HepG2 (cell line): ENCODE results near the gene DELE1. TPM values are rescaled to one million over a fixed set of nuclear protein-coding genes. Genes with fewer than 3 reads are reported as not detected.

Experiments
- GTF2F1 ChIP-seq: fragments of 150-350 bp; IDR thresholded peaks from 2 replicates; pipeline ENCODE4 v1.6.1; 2014; ENCODE audit warnings: low read length
- HNRNPLL ChIP-seq: fragments of 200-400 bp; formaldehyde crosslinking; IDR thresholded peaks from 2 replicates; pipeline ENCODE4 v1.6.1; 2017; ENCODE audit warnings: mild to moderate bottlenecking, low read depth, low read length; ENCODE audit not compliant: poor library complexity, severe bottlenecking
- HOXA7 ChIP-seq: sonication (generic); formaldehyde crosslinking; IDR thresholded peaks from 2 replicates; pipeline ENCODE4 v1.8.1; 2022; ENCODE audit warnings: mild to moderate bottlenecking, missing genetic modification reagents, moderate library complexity
- KLF16 ChIP-seq, 2 experiments: sonication (generic) in 1 of 2; formaldehyde crosslinking in 1 of 2; IDR thresholded peaks; 2 replicates each; pipeline versions ENCODE4 v1.6.1 to v1.8.0; 2016 to 2023; ENCODE audit warnings: missing genetic modification reagents in 2 of 2, missing compliant biosample characterization in 1 of 2
- ZBTB3 ChIP-seq: sonication (generic); formaldehyde crosslinking; IDR thresholded peaks from 2 replicates; pipeline ENCODE4 v1.4.0; 2020; ENCODE audit warnings: low read depth, mild to moderate bottlenecking, moderate library complexity, missing genetic modification reagents, borderline replicate concordance
- ZNF292 ChIP-seq: sonication (generic); formaldehyde crosslinking; IDR thresholded peaks from 2 replicates; pipeline ENCODE4 v1.8.1; 2022; ENCODE audit warnings: mild to moderate bottlenecking, low read depth, missing genetic modification reagents, borderline replicate concordance
- ZNF296 ChIP-seq: sonication (generic); formaldehyde crosslinking; conservative IDR thresholded peaks from 2 replicates; pipeline ENCODE4 v1.5.0; 2020; ENCODE audit warnings: mild to moderate bottlenecking, missing genetic modification reagents
- ZNF577 ChIP-seq: sonication (generic); formaldehyde crosslinking; IDR thresholded peaks from 2 replicates; pipeline ENCODE4 v1.4.0; 2020; ENCODE audit warnings: mild to moderate bottlenecking, low read depth, missing genetic modification reagents, borderline replicate concordance
- ZNF672 ChIP-seq: sonication (generic); formaldehyde crosslinking; IDR thresholded peaks from 2 replicates; pipeline ENCODE4 v1.8.1; 2022; ENCODE audit warnings: missing genetic modification reagents
- ZNF75D ChIP-seq: sonication (generic); formaldehyde crosslinking; IDR thresholded peaks from 2 replicates; pipeline ENCODE4 v1.8.1; 2023; ENCODE audit warnings: missing genetic modification reagents, mild to moderate bottlenecking, borderline replicate concordance
- polyA plus RNA-seq, 8 experiments: library from polyadenylated mRNA; depleted of rRNA in 3 of 8; stranded (reverse) in 7 of 8; unstranded in 1 of 8; fragments of >200 nt; fragmentation: Illumina TruSeq in 4 of 8; extraction: Trizol in 4 of 8; gene quantifications; 2 replicates each; pipeline versions ENCODE4 v1.2.1 to v1.2.3, GENCODE V29; 2011 to 2016; ENCODE audit warnings: low read depth in 4 of 8, missing spikeins in 1 of 8, mixed read lengths in 1 of 8; ENCODE audit not compliant: insufficient read depth in 1 of 8
- total RNA-seq, 5 experiments: library from RNA; depleted of rRNA; stranded (reverse); fragments of >200 nt; fragmentation: Illumina TruSeq; extraction: Trizol; gene quantifications; 2 replicates each; pipeline ENCODE4 v1.2.3, GENCODE V29; 2016; ENCODE audit warnings: low read depth in 1 of 5
- TF ChIP-seq, protein P1 (sequence below): sonication (generic); formaldehyde crosslinking; IDR thresholded peaks from 2 replicates; pipeline ENCODE4 v1.4.0; 2020; ENCODE audit warnings: missing genetic modification reagents, borderline replicate concordance
- TF ChIP-seq, protein P2 (sequence below): IDR thresholded peaks from 2 replicates; pipeline ENCODE4 v1.6.1; 2016; ENCODE audit warnings: missing genetic modification reagents, missing compliant biosample characterization
- TF ChIP-seq, protein P3 (sequence below): IDR thresholded peaks from 2 replicates; pipeline ENCODE4 v1.6.1; 2012; ENCODE audit warnings: low read depth, low read length, improper control_type of control experiment
- TF ChIP-seq, protein P4 (sequence below): sonication (generic); IDR thresholded peaks from 2 replicates; pipeline ENCODE4 v1.6.1; 2016; ENCODE audit warnings: low read depth, borderline replicate concordance
- TF ChIP-seq, protein P5 (sequence below): sonication (generic); formaldehyde crosslinking; IDR thresholded peaks from 2 replicates; pipeline ENCODE4 v1.4.0; 2020; ENCODE audit warnings: missing genetic modification reagents, mild to moderate bottlenecking, borderline replicate concordance
- TF ChIP-seq, protein P6 (sequence below): sonication (generic); formaldehyde crosslinking; IDR thresholded peaks from 2 replicates; pipeline ENCODE4 v1.5.0; 2020; ENCODE audit warnings: missing genetic modification reagents, mild to moderate bottlenecking, borderline replicate concordance

DELE1 gene
- total and polyA plus RNA-seq, 2 of the 13 experiments (the other 11 are each of a cell fraction or from before 2014, with no cell fraction given), result 57.5 to 90.3 TPM

DNA sequence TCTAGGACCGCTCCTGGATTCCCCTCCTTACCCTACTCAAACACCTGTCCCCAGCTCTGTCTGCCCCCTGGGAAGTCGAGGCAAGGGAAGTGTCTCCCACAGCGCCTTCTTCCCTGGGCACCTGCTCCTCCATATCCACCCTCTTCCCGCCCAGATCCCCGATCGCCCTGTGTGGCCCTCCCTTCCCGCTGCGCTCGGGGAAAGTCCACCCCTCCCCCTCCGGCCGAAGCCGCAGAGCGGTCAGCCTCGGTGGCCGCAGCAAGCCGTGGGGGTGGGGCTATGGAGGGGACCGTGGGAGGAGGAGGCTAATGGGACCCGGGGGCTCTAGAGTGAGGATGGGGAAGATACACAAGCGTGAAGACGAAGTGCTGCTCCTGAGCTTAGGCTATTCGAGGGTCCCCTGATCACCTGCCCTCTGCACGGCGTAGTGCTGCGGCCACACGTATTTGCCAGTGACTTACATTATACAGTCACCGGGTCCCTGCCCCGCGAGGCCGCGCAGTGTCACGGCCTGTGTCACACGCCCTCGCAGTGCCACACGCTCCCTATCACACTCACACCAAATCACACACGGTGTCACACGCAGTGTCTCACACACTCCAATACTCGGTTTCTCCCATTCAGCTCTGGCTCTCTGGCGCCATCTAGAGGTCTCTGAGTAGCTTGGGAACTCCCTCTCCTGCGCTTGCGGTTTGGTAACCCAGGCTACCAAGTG lies 44.8 kb upstream of the DELE1 start (continued):
- TF ChIP-seq, protein P1, sequence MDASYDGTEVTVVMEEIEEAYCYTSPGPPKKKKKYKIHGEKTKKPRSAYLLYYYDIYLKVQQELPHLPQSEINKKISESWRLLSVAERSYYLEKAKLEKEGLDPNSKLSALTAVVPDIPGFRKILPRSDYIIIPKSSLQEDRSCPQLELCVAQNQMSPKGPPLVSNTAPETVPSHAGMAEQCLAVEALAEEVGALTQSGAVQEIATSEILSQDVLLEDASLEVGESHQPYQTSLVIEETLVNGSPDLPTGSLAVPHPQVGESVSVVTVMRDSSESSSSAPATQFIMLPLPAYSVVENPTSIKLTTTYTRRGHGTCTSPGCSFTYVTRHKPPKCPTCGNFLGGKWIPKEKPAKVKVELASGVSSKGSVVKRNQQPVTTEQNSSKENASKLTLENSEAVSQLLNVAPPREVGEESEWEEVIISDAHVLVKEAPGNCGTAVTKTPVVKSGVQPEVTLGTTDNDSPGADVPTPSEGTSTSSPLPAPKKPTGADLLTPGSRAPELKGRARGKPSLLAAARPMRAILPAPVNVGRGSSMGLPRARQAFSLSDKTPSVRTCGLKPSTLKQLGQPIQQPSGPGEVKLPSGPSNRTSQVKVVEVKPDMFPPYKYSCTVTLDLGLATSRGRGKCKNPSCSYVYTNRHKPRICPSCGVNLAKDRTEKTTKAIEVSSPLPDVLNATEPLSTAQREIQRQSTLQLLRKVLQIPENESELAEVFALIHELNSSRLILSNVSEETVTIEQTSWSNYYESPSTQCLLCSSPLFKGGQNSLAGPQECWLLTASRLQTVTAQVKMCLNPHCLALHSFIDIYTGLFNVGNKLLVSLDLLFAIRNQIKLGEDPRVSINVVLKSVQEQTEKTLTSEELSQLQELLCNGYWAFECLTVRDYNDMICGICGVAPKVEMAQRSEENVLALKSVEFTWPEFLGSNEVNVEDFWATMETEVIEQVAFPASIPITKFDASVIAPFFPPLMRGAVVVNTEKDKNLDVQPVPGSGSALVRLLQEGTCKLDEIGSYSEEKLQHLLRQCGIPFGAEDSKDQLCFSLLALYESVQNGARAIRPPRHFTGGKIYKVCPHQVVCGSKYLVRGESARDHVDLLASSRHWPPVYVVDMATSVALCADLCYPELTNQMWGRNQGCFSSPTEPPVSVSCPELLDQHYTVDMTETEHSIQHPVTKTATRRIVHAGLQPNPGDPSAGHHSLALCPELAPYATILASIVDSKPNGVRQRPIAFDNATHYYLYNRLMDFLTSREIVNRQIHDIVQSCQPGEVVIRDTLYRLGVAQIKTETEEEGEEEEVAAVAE, result no peak
- TF ChIP-seq ZNF75D (no peak), HNRNPLL (peak; percentile 50), ZNF672 (no peak), HOXA7 (CRISPR knock-in tag) (no peak), GTF2F1 (no peak), ZNF577 (CRISPR knock-in tag) (no peak), ZBTB3 (no peak), ZNF296 (CRISPR knock-in tag) (no peak), ZNF292 (CRISPR knock-in tag) (0 out of 2 replicates have a peak, but pooled peaks have one; percentile 18), KLF16 (CRISPR knock-in tag; IDR thresholded peaks at IDR 0.05) (0 out of 4 replicates have a peak, but pooled peaks of 1 of the 2 experiments have one; percentile 43)
- TF ChIP-seq, protein P2, sequence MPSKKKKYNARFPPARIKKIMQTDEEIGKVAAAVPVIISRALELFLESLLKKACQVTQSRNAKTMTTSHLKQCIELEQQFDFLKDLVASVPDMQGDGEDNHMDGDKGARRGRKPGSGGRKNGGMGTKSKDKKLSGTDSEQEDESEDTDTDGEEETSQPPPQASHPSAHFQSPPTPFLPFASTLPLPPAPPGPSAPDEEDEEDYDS (CRISPR knock-in tag), result no peak
- TF ChIP-seq, protein P3, sequence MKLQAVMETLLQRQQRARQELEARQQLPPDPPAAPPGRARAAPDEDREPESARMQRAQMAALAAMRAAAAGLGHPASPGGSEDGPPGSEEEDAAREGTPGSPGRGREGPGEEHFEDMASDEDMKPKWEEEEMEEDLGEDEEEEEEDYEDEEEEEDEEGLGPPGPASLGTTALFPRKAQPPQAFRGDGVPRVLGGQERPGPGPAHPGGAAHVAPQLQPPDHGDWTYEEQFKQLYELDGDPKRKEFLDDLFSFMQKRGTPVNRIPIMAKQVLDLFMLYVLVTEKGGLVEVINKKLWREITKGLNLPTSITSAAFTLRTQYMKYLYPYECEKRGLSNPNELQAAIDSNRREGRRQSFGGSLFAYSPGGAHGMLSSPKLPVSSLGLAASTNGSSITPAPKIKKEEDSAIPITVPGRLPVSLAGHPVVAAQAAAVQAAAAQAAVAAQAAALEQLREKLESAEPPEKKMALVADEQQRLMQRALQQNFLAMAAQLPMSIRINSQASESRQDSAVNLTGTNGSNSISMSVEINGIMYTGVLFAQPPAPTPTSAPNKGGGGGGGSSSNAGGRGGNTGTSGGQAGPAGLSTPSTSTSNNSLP, result no peak
- TF ChIP-seq, protein P4, sequence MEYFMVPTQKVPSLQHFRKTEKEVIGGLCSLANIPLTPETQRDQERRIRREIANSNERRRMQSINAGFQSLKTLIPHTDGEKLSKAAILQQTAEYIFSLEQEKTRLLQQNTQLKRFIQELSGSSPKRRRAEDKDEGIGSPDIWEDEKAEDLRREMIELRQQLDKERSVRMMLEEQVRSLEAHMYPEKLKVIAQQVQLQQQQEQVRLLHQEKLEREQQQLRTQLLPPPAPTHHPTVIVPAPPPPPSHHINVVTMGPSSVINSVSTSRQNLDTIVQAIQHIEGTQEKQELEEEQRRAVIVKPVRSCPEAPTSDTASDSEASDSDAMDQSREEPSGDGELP, result no peak
- TF ChIP-seq, protein P5, sequence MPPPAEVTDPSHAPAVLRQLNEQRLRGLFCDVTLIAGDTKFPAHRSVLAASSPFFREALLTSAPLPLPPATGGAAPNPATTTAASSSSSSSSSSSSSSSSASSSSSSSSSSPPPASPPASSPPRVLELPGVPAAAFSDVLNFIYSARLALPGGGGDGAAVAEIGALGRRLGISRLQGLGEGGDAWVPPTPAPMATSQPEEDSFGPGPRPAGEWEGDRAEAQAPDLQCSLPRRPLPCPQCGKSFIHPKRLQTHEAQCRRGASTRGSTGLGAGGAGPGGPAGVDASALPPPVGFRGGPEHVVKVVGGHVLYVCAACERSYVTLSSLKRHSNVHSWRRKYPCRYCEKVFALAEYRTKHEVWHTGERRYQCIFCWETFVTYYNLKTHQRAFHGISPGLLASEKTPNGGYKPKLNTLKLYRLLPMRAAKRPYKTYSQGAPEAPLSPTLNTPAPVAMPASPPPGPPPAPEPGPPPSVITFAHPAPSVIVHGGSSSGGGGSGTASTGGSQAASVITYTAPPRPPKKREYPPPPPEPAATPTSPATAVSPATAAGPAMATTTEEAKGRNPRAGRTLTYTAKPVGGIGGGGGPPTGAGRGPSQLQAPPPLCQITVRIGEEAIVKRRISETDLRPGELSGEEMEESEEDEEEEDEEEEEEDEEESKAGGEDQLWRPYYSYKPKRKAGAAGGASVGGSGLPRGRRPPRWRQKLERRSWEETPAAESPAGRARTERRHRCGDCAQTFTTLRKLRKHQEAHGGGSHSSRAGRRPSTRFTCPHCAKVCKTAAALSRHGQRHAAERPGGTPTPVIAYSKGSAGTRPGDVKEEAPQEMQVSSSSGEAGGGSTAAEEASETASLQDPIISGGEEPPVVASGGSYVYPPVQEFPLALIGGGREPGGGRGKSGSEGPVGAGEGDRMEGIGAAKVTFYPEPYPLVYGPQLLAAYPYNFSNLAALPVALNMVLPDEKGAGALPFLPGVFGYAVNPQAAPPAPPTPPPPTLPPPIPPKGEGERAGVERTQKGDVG (CRISPR knock-in tag), result no peak
- TF ChIP-seq, protein P6, sequence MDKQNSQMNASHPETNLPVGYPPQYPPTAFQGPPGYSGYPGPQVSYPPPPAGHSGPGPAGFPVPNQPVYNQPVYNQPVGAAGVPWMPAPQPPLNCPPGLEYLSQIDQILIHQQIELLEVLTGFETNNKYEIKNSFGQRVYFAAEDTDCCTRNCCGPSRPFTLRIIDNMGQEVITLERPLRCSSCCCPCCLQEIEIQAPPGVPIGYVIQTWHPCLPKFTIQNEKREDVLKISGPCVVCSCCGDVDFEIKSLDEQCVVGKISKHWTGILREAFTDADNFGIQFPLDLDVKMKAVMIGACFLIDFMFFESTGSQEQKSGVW (CRISPR knock-in tag), result no peak
